ENCODE data around the gene SMIM21.

SMIM21 gene

GRCh38 chr18:75427603-75428002 lies at the start of gene SMIM21:
Gene SMIM21, minus strand, starts transcription at chr18:75427703. Its CDS starts 140 bp downstream, at chr18:75427563.
- H3K4me3 ChIP-seq (ENCODE audit: low read depth, low read length) = no peak within 1 kb of the TSS
- no peak for DNase-seq (ENCODE audit: low read depth)
- in situ Hi-C loops (cut with HindIII; ENCODE audit: low sequenced_read_pairs) = no loop called here
- TF ChIP-seq CTCF (IDR thresholded peaks at IDR 0.05; ENCODE audit: low read depth, low read length, missing control alignments) = no peak

- peak; percentile 55 for DNase-seq (ENCODE audit: low read depth)
- no peak for TF ChIP-seq CTCF (IDR thresholded peaks at IDR 0.05; ENCODE audit: low read depth, low read length, missing control alignments)
- H3K4me3 ChIP-seq (ENCODE audit: low read depth, low read length) = no peak overlapping the region
- in situ Hi-C loops (cut with HindIII; ENCODE audit: low sequenced_read_pairs) = no loop called here
Measured at GRCh38 chr18:75475228-75475627, 47.7 kb upstream of the SMIM21 start.

- H3K4me3 ChIP-seq (ENCODE audit: low read depth, low read length) = no peak overlapping the region
- DNase-seq (ENCODE audit: low read depth) = no peak
- TF ChIP-seq CTCF (IDR thresholded peaks at IDR 0.05; ENCODE audit: low read depth, low read length, missing control alignments) = no peak
- in situ Hi-C loops (cut with HindIII; ENCODE audit: low sequenced_read_pairs) = no loop called here
Measured at GRCh38 chr18:75474332-75474731, 46.8 kb upstream of the SMIM21 start.

- no peak for TF ChIP-seq CTCF (IDR thresholded peaks at IDR 0.05; ENCODE audit: low read depth, low read length, missing control alignments)
- DNase-seq (ENCODE audit: low read depth) = peak; percentile 56
- in situ Hi-C loops (cut with HindIII; ENCODE audit: low sequenced_read_pairs) = no loop called here
- no peak overlapping the region for H3K4me3 ChIP-seq (ENCODE audit: low read depth, low read length)
Measured at GRCh38 chr18:75473316-75473715, 45.8 kb upstream of the SMIM21 start.

- no peak for DNase-seq (ENCODE audit: low read depth)
- H3K4me3 ChIP-seq (ENCODE audit: low read depth, low read length) = no peak overlapping the region
- in situ Hi-C loops (cut with HindIII; ENCODE audit: low sequenced_read_pairs) = no loop called here
- TF ChIP-seq CTCF (IDR thresholded peaks at IDR 0.05; ENCODE audit: low read depth, low read length, missing control alignments) = no peak
Measured at GRCh38 chr18:75472906-75473305, 45.4 kb upstream of the SMIM21 start.

- in situ Hi-C loops (cut with HindIII; ENCODE audit: low sequenced_read_pairs) = no loop called here
- DNase-seq (ENCODE audit: low read depth) = no peak
- no peak overlapping the region for H3K4me3 ChIP-seq (ENCODE audit: low read depth, low read length)
- TF ChIP-seq CTCF (IDR thresholded peaks at IDR 0.05; ENCODE audit: low read depth, low read length, missing control alignments) = no peak
Measured at GRCh38 chr18:75472396-75472795, 44.9 kb upstream of the SMIM21 start.

- H3K4me3 ChIP-seq (ENCODE audit: low read depth, low read length) = no peak overlapping the region
- no peak for TF ChIP-seq CTCF (IDR thresholded peaks at IDR 0.05; ENCODE audit: low read depth, low read length, missing control alignments)
- in situ Hi-C loops (cut with HindIII; ENCODE audit: low sequenced_read_pairs) = no loop called here
- DNase-seq (ENCODE audit: low read depth) = no peak
Measured at GRCh38 chr18:75471850-75472249, 44.3 kb upstream of the SMIM21 start.

Data from astrocyte of the cerebellum (primary cell).